Heart right ventricle (tissue), 16 donors: ENCODE data around the gene RRAS. TPM values are rescaled to one million over a fixed set of nuclear protein-coding genes. Genes with fewer than 3 reads are reported as not detected.

ENCODE experiments used
- ATAC-seq, 8 donors: fragments of 200-7000 bp; cut with Tn5 transposase; one replicate each; pipeline ENCODE4 v1.9.1; 2020; ENCODE audit warnings: mild to moderate bottlenecking in 8 of 8, moderate library complexity in 8 of 8, moderate number of reproducible peaks in 1 of 8
- DNase-seq, 2 donors: peaks; one replicate each; pipeline ENCODE4 v3.0.0-alpha.2; 2020
- H3K27ac ChIP-seq, 10 donors: fragments of 200-600 bp; sonication (generic) in 2 of 10; one replicate each; pipeline versions ENCODE4 v1.5.0 to v1.8.0; 2020 to 2022; ENCODE audit warnings: mild to moderate bottlenecking in 3 of 10
- H3K27me3 ChIP-seq, 7 donors: fragments of 200-600 bp; one replicate each; pipeline ENCODE4 v1.8.0; 2021 to 2022; ENCODE audit warnings: mild to moderate bottlenecking in 2 of 7
- H3K36me3 ChIP-seq, 9 donors: fragments of 200-600 bp; sonication (generic) in 1 of 9; one replicate each; pipeline versions ENCODE4 v1.5.0 to v1.8.0; 2020 to 2022; ENCODE audit warnings: mild to moderate bottlenecking in 2 of 9
- H3K4me1 ChIP-seq, 9 donors: fragments of 200-600 bp; sonication (generic) in 1 of 9; one replicate each; pipeline versions ENCODE4 v1.5.0 to v1.8.0; 2020 to 2022; ENCODE audit warnings: mild to moderate bottlenecking in 4 of 9
- H3K4me3 ChIP-seq, 10 donors: fragments of 200-600 bp; sonication (generic) in 2 of 10; one replicate each; pipeline versions ENCODE4 v1.5.0 to v1.8.0; 2020 to 2022; ENCODE audit warnings: mild to moderate bottlenecking in 7 of 10, moderate library complexity in 2 of 10
- H3K9me3 ChIP-seq, 11 donors: fragments of 200-600 bp in 10 of 11; sonication (generic) in 2 of 11; one replicate each; pipeline versions ENCODE4 v1.5.0 to v1.8.0; 2013 to 2022; ENCODE audit warnings: mild to moderate bottlenecking in 2 of 11, control low read depth in 1 of 11, moderate library complexity in 1 of 11
- CTCF ChIP-seq, 9 donors: fragments of 200-600 bp; sonication (generic) in 2 of 9; IDR thresholded peaks; one replicate each; pipeline versions ENCODE4 v1.5.0 to v1.8.0; 2021 to 2022; ENCODE audit warnings: antibody characterized with exemption in 9 of 9, mild to moderate bottlenecking in 5 of 9, moderate library complexity in 1 of 9
- WGBS, 2 donors: extraction: QIAGEN DNeasy Blood & Tissue Kit; methylation state at CpG; one replicate each; pipeline ENCODE4 v1.1.7; 2013; ENCODE audit warnings: inconsistent platforms in 1 of 2; 5-methylcytosine and 5-hydroxymethylcytosine counted together
- intact Hi-C, 10 donors: fragments of 100-400 bp; cut with DNase I; formaldehyde crosslinking; loops; one replicate each; pipeline versions ENCODE4 v1.11.1 to v1.14.2; 2022
- polyA plus RNA-seq, 2 donors: library from polyadenylated mRNA; stranded (reverse); fragments of 200-250 nt; gene quantifications; one replicate each; pipeline ENCODE4 v1.2.3, GENCODE V29; 2013
- total RNA-seq, 10 donors: library from RNA; stranded (reverse); fragmentation: NEBNext Ultra II Directional in 3 of 10; extraction: Animal tissue kit (Norgen Biotek cat#: 25700) in 3 of 10; gene quantifications; one replicate each; pipeline versions ENCODE4 v1.2.1 to v1.2.4, GENCODE V29; 2021 to 2023
- donor health status: Arrhythmogenic right ventricular cardiomyopathy.
- donor health status: ischemic (EF 13 %, LVEDD 7.1; RV severe dilation, severe dysfunction).
- donor health status: healthy with polysubstance abuse.
- donor health status: DM: no; HTN: yes; CAD: no.
- donor health status: DM: no; HTN: no; CAD: no.
- donor health status: ischemic (EF 25% LVEDD 6.9; RV normal size, moderate dysfunction).
- donor health status: ischemic (EF 25% LVEDD 5.7; RV mildly dilated, moderate dysfunction).
- donor health status: healthy.
- donor health status: DM: yes; HTN: yes; CAD: no.
- donor health status: Ischemic cardiomyopathy.
- donor health status: ischemic (EF 35%, LVEDD 5.7; RV mildly dilated, moderate dysfunction).
- donor health status: nonischemic (EF 11% LVEDD 7.7; RV severe dilation, severe dysfunction).
- donor health status: DM: yes; HTN: yes; CAD: no.
- donor health status: PGD.
- donor health status: ischemic (EF 29% LVEDD 5.4; RV normal size, mild dysfunction).
- donor health status: nonischemic (EF 23%, LVEDD 6.1; RV moderate dilation, normal function).

Gene RRAS
- total and polyA plus RNA-seq, 12 donors = 90.4 to 215 (median 117) TPM

GRCh38 chr19:49682274-49682673, 42.3 kb upstream of the RRAS start:
- 87 to 94% methylated on average over 8 of the region's 8 CpGs for WGBS, 2 donors
- no peak overlapping the region for H3K27ac ChIP-seq
- peaks cover 3 to 67% (median 47%) of the 10 kb centered on the region in 9 donors for H3K36me3 ChIP-seq
- intact Hi-C loops = loop anchor here in 1 of 10 donors (10.0 kb wide), 1 partner anchor 123 kb away; no protein-coding TSS in a partner anchor
- ATAC-seq (no peak), DNase-seq (no peak)
- no peak overlapping the region for H3K4me3 ChIP-seq
- peaks cover 20 to 76% (median 55%) of the 10 kb centered on the region in 9 donors for H3K4me1 ChIP-seq
- no peaks in the 10 kb centered on the region for H3K9me3 ChIP-seq
- TF ChIP-seq CTCF (IDR thresholded peaks at IDR 0.05) = no peak
- H3K27me3 ChIP-seq = no peaks in the 10 kb centered on the region

DNA sequence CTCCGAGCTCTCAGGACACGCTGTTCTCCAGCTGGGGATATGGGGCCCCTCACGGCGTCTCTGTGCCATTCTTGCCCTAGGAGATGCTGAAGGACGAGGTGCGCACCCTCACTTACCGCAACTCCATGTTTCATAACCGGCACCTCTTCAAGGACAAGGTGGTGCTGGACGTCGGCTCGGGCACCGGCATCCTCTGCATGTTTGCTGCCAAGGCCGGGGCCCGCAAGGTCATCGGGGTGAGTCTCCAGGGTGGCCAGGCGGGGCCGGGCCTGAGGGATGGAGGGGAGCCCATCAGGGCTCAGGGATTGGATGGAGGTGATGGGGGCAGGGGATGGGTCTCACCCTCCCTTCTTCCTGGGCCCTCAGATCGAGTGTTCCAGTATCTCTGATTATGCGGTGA, 41.9 kb upstream of the RRAS start:
- H3K9me3 ChIP-seq = no peaks in the 10 kb centered on the region
- TF ChIP-seq CTCF (IDR thresholded peaks at IDR 0.05) = no peak
- H3K27me3 ChIP-seq = no peaks in the 10 kb centered on the region
- intact Hi-C loops = loop anchor here in 1 of 10 donors (10.0 kb wide), 1 partner anchor 123 kb away; no protein-coding TSS in a partner anchor
- H3K4me3 ChIP-seq = no peak overlapping the region
- H3K4me1 ChIP-seq = peaks cover 20 to 71% (median 54%) of the 10 kb centered on the region in 9 donors
- DNase-seq (no peak), ATAC-seq (no peak)
- 77 to 78% methylated on average over 19 of the region's 19 CpGs for WGBS, 2 donors
- H3K36me3 ChIP-seq = peaks cover 3 to 63% (median 47%) of the 10 kb centered on the region in 9 donors
- no peak overlapping the region for H3K27ac ChIP-seq

DNA sequence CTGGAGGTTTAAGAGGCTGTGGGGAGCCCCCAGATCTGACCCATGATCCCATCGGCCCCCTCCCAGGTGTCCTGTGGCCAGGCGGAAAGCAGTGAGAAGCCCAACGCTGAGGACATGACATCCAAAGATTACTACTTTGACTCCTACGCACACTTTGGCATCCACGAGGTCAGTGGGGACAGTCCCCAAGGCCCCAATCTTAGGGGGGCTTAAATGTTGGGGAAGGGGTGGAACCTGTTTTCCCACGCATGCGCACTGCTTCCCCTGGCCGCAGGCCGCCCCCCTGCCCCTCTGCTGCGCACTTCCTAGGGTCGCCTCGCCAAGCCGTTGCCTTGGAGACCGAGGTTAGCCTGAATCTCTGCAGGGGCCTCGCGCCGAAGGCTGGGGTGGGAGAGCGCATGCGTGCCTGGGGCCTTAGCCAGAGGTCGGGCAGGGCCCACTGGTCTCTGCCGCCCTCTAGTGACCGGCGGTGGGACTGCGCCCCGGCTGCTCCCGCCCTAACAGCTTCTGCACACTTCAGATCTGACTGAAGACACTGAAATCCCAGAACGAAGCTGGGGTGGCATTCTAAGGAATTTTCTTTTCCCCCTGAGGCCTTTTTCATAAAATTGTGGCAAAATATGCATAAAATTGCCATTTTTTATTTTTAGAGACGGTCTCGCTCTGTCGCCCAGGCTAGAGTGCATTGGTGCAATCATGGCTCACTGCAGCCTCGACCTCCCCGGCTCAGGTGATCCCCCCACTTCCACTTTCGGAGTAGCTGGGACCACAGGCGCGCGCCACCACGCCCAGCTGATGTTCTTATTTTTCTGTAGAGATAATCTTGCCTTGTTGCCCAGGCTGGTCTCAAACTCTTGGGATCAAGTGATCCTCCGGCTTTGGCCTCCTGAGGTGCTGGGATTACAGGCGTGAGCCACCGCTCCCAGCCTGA, 40.7 kb upstream of the RRAS start:
- intact Hi-C loops = loop anchor here in 1 of 10 donors (10.0 kb wide), 1 partner anchor 124 kb away; no protein-coding TSS in a partner anchor
- no peaks in the 10 kb centered on the region for H3K9me3 ChIP-seq
- H3K27me3 ChIP-seq = no peaks in the 10 kb centered on the region
- H3K4me3 ChIP-seq = peak overlapping the region in 6 of 10 donors; percentile 22 to 38 (median 27)
- peaks cover 3 to 54% (median 41%) of the 10 kb centered on the region in 9 donors for H3K36me3 ChIP-seq
- peaks cover 17 to 66% (median 53%) of the 10 kb centered on the region in 9 donors for H3K4me1 ChIP-seq
- peak; percentile 99 to 100 (median 100) for TF ChIP-seq CTCF (IDR thresholded peaks at IDR 0.05)
- ATAC-seq = peak; percentile 3 to 20 (median 6)
- H3K27ac ChIP-seq = peak overlapping the region in 9 of 10 donors; percentile 50 to 98 (median 70)
- 32 to 33% methylated on average over 39 to 40 of the region's 40 CpGs for WGBS, 2 donors
- peak; percentile 89 to 95 for DNase-seq

- peak overlapping the region in 4 of 10 donors; percentile 23 to 35 (median 27) for H3K4me3 ChIP-seq
- TF ChIP-seq CTCF (IDR thresholded peaks at IDR 0.05) = no peak
- WGBS, 2 donors = 53 to 60% methylated on average over 10 of the region's 10 CpGs
Observed at GRCh38 chr19:49679771-49680413, 39.9 kb upstream of the RRAS start.

More at GRCh38 chr19:49679771-49680413, 39.9 kb upstream of the RRAS start:
- H3K9me3 ChIP-seq = no peaks in the 10 kb centered on the region
- H3K27ac ChIP-seq = peak overlapping the region in 9 of 10 donors; percentile 50 to 98 (median 72)
- DNase-seq (no peak), ATAC-seq (no peak)
- peaks cover 17 to 61% (median 47%) of the 10 kb centered on the region in 9 donors for H3K4me1 ChIP-seq
- peaks cover 3 to 46% (median 34%) of the 10 kb centered on the region in 9 donors for H3K36me3 ChIP-seq
- H3K27me3 ChIP-seq = no peaks in the 10 kb centered on the region
- intact Hi-C loops = loop anchor here in 7 of 10 donors (5.0 to 10.0 kb wide), 11 partner anchors 85 to 228 kb away; partner anchors contain the start of genes PRR12 (in 3 of the 7), NOSIP (in 2 of the 7), PRRG2 (in 2 of the 7) and AKT1S1 (in 1 of the 7)
